Kidney (tissue), 11 donors: ENCODE data around the gene CHRNA7. TPM values are rescaled to one million over a fixed set of nuclear protein-coding genes. Genes with fewer than 3 reads are reported as not detected.
"Not testable (repeated sequence)": the region's sequence is repeated elsewhere in the genome, so short reads cannot be mapped to it uniquely, and the experiment has no call there.

ENCODE experiments used
- DNase-seq, 5 donors: peaks; one replicate each; pipeline ENCODE4 v3.0.0-alpha.2; 2013 to 2020
- FAIRE-seq: peaks from 2 replicates; lab custom pipeline; 2012; peaks lifted over from hg19 to GRCh38; lab: Jason Lieb, UNC
- H3K27ac ChIP-seq, 2 donors: one replicate each; pipeline ENCODE4 v1.7.0; 2013; ENCODE audit warnings: low read depth in 2 of 2, low read length in 2 of 2, inconsistent platforms in 1 of 2
- H3K27me3 ChIP-seq: one replicate; pipeline ENCODE4 v1.7.1; 2013; ENCODE audit warnings: low read length, inconsistent platforms; ENCODE audit not compliant: control insufficient read depth, insufficient read depth
- H3K36me3 ChIP-seq, 3 donors: one replicate each; pipeline versions ENCODE4 v1.7.0 to v1.7.1; 2013; ENCODE audit warnings: low read length in 3 of 3, control low read depth in 1 of 3, inconsistent platforms in 1 of 3; ENCODE audit not compliant: insufficient read depth in 3 of 3, control insufficient read depth in 2 of 3
- H3K4me1 ChIP-seq, 3 donors: one replicate each; pipeline versions ENCODE4 v1.7.0 to v1.7.1; 2013; ENCODE audit warnings: low read length in 3 of 3, inconsistent platforms in 1 of 3, low read depth in 1 of 3; ENCODE audit not compliant: control insufficient read depth in 2 of 3, insufficient read depth in 2 of 3
- H3K4me3 ChIP-seq, 3 donors: one replicate each; pipeline versions ENCODE4 v1.7.0 to v1.8.1; 2013; ENCODE audit warnings: low read length in 3 of 3, control low read depth in 1 of 3, inconsistent platforms in 1 of 3
- H3K9ac ChIP-seq, 3 donors: one replicate each; pipeline versions ENCODE4 v1.7.0 to v1.7.1; 2013; ENCODE audit warnings: low read length in 3 of 3, control low read depth in 1 of 3, inconsistent platforms in 1 of 3
- H3K9me3 ChIP-seq, 3 donors: one replicate each; pipeline versions ENCODE4 v1.7.0 to v1.7.1; 2013; ENCODE audit warnings: low read length in 3 of 3, control low read depth in 1 of 3, inconsistent platforms in 1 of 3; ENCODE audit not compliant: control insufficient read depth in 2 of 3, insufficient read depth in 1 of 3
- intact Hi-C: fragments of 100-400 bp; cut with DNase I; formaldehyde crosslinking; loops from one replicate; pipeline ENCODE4 v1.11.1; 2022
- polyA plus RNA-seq: library from polyadenylated mRNA; stranded (reverse); fragments of 350-450 nt; fragmentation: Illumina TruSeq; extraction: RNeasy Lipid Tissue Mini Kit (QIAGEN cat#74804); gene quantifications from one replicate; pipeline ENCODE4 v1.2.3, GENCODE V29; 2014; ENCODE audit warnings: low read depth, low replicate concordance; ENCODE audit not compliant: insufficient read depth
- total RNA-seq: library from RNA; stranded (reverse); fragmentation: NEBNext Ultra II Directional; extraction: Animal tissue kit (Norgen Biotek cat#: 25700); gene quantifications from one replicate; pipeline ENCODE4 v1.2.1, GENCODE V29; 2021
- donor health status: control.
- donor health status: control.
- donor health status: DM: yes; HTN: yes; CAD: no.
- donor health status: Normal renal cell carcinoma (clear cell type).

Gene CHRNA7
- total and polyA plus RNA-seq, 2 donors from 2014 or later: 0.80 to 1.6 TPM

GRCh38 chr15:32167913-32168312 lies 137.6 kb downstream of the CHRNA7 start:
- H3K4me3 ChIP-seq, H3K27me3 ChIP-seq, H3K36me3 ChIP-seq, H3K9me3 ChIP-seq, H3K9ac ChIP-seq, intact Hi-C loops, FAIRE-seq, H3K27ac ChIP-seq, H3K4me1 ChIP-seq: not testable (repeated sequence)
- DNase-seq: peak in 1 of 5 donors; percentile 34

DNA sequence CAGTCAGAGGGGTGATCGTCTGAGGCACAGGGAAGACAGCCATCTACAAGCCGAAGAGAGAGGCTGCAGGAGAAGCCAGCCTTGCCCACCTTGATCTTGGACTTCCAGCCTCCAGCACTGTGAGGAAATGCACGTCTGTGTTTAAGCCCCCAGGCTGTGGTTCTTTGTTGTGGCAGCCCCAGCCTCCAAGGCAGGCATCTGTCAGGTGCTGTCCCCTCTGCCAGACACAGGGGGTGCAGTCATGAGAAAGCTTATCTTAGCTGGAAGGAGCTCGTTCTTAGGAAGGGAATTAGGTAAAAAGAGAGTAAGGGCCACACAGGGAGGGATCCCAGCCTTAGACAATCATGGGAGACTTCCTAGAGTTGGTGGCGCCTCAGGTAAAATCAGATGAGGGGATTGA lies 150.3 kb downstream of the CHRNA7 start:
- intact Hi-C loops, H3K4me3 ChIP-seq, FAIRE-seq, H3K27me3 ChIP-seq, H3K9me3 ChIP-seq, H3K4me1 ChIP-seq, H3K27ac ChIP-seq, DNase-seq, H3K36me3 ChIP-seq, H3K9ac ChIP-seq: not testable (repeated sequence)

DNA sequence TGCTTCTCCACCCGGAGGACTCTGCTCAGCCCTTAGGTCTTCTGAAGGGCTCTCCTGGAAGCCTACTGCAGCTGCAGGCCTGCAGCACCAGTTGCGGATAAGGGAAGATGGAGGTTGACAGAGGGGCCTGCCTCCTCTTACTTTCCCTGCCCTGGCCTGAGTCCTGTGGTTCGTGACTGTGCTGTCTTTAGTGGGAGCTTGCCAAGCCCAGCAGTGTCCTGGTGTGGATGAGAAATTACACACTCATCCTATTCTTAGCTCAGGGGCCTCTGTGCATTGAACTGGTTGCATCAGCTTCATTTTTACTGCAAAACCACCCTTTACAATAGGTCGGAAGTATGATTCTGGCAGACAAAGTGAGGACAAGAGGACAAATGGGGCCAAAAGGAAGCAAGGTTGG lies 163.5 kb downstream of the CHRNA7 start:
- H3K9ac ChIP-seq, H3K36me3 ChIP-seq, DNase-seq, H3K9me3 ChIP-seq, intact Hi-C loops, FAIRE-seq, H3K27ac ChIP-seq, H3K27me3 ChIP-seq, H3K4me1 ChIP-seq, H3K4me3 ChIP-seq: not testable (repeated sequence)

DNA sequence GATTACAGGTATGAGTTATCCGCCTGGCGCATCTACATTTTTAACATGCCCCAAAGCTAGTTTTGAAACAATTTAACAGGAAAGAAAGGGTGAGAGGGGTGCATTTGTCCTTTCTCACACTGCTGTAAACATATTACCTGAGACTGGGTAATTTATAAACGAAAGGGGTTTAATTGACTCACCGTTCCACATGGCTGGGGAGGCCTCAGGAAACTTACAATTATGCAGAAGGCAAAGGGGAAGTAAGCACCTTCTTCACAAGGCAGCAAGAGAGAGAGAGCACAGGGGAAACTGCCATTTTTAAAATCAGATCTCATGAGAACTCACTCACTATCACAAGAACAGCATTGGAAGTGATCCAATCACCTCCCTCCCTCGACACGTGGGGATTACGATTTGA lies 165.9 kb downstream of the CHRNA7 start:
- FAIRE-seq, intact Hi-C loops, H3K4me1 ChIP-seq, DNase-seq, H3K9me3 ChIP-seq, H3K4me3 ChIP-seq, H3K27me3 ChIP-seq, H3K27ac ChIP-seq, H3K9ac ChIP-seq, H3K36me3 ChIP-seq: not testable (repeated sequence)

DNA sequence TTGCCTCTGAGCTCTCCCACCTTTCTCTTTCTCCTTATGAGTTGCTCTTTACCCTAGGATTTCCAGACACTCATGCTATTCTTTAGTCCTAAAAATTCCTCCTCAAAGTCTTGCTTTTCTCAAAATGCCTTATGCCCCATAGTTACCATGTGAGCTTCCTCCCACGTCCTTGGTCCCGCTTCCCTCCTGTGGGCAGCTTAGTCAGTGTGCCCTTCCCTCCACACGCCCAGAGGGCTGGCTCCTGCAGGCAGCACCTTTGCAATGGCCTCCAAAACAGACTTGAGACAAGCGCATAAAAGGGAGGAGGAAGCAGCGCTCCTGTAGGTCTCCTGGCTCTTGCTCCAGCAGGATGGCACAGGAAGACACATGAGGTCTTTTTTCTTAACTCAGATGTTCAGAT lies 168.6 kb downstream of the CHRNA7 start:
- intact Hi-C loops, H3K36me3 ChIP-seq, FAIRE-seq, H3K9ac ChIP-seq, H3K4me3 ChIP-seq, H3K9me3 ChIP-seq, H3K4me1 ChIP-seq, H3K27ac ChIP-seq, H3K27me3 ChIP-seq, DNase-seq: not testable (repeated sequence)

GRCh38 chr15:32209081-32209480 lies 178.8 kb downstream of the CHRNA7 start:
- H3K9me3 ChIP-seq, H3K27me3 ChIP-seq, FAIRE-seq, DNase-seq, H3K27ac ChIP-seq, H3K9ac ChIP-seq, H3K4me3 ChIP-seq, H3K4me1 ChIP-seq, H3K36me3 ChIP-seq, intact Hi-C loops: not testable (repeated sequence)
